IMR-90 (cell line): ENCODE measurements around the gene GPA33. TPM values are rescaled to one million over a fixed set of nuclear protein-coding genes. Genes with fewer than 3 reads are reported as not detected.

ENCODE experiments used
- ATAC-seq: fragments of 200-7000 bp; cut with Tn5 transposase; 2 replicates; pipeline ENCODE4 v1.9.1; 2020; ENCODE audit warnings: low read depth, mild to moderate bottlenecking, moderate library complexity
- BruUV-seq: library from RNA; stranded (reverse); fragments of 400-500 nt; replicated peaks from 2 replicates; lab custom pipeline; 2021; lab: Mats Ljungman, UMichigan
- CTCF ChIA-PET: fragments of 300-600 bp; formaldehyde crosslinking; extraction: SDS; loops from one replicate; lab custom pipeline; 2021; ENCODE audit warnings: antibody characterized with exemption; lab: Yijun Ruan, JAX
- POLR2A ChIA-PET: fragments of 300-600 bp; sonication (Branson Sonifier 250); formaldehyde crosslinking; loops from one replicate; lab custom pipeline; 2022; ENCODE audit warnings: antibody characterized with exemption; ENCODE audit not compliant: unreplicated experiment; lab: Charles Lee
- DNase-seq: peaks from one replicate; pipeline ENCODE4 v3.0.0; 2013
- H2AFZ ChIP-seq: replicated peaks from 2 replicates; pipeline ENCODE3; 2013; ENCODE audit warnings: low read length, mild to moderate bottlenecking; ENCODE audit not compliant: poor library complexity
- H2AK5ac ChIP-seq: 2 replicates; pipeline ENCODE4 v1.6.1; 2013; ENCODE audit warnings: low read depth, low read length, inconsistent platforms
- H2AK9ac ChIP-seq: replicated peaks from 2 replicates; pipeline ENCODE3; 2013; ENCODE audit warnings: mild to moderate bottlenecking, low read depth, low read length, moderate library complexity; ENCODE audit not compliant: poor library complexity
- H2BK120ac ChIP-seq: 2 replicates; pipeline ENCODE4 v1.6.1; 2013; ENCODE audit warnings: low read depth, low read length, inconsistent platforms
- H2BK15ac ChIP-seq: 3 replicates; pipeline ENCODE4 v1.6.1; 2013; ENCODE audit warnings: low read depth, low read length, inconsistent platforms
- H2BK20ac ChIP-seq: 2 replicates; pipeline ENCODE4 v1.6.1; 2013; ENCODE audit warnings: low read depth, mild to moderate bottlenecking, inconsistent platforms, low read length, moderate library complexity
- H2BK5ac ChIP-seq: 2 replicates; pipeline ENCODE4 v1.6.1; 2013; ENCODE audit warnings: mild to moderate bottlenecking, low read depth, low read length, inconsistent platforms; ENCODE audit not compliant: poor library complexity, severe bottlenecking
- H3K14ac ChIP-seq: replicated peaks from 2 replicates; pipeline ENCODE4 v1.6.1; 2013; ENCODE audit warnings: low read depth, low read length, inconsistent platforms
- H3K18ac ChIP-seq: 2 replicates; pipeline ENCODE4 v1.6.1; 2013; ENCODE audit warnings: low read depth, low read length, control low read depth
- H3K23ac ChIP-seq: 2 replicates; pipeline ENCODE4 v1.6.1; 2013; ENCODE audit warnings: low read depth, low read length, inconsistent platforms
- H3K27ac ChIP-seq: 2 replicates; pipeline ENCODE4 v1.5.1; 2013; ENCODE audit warnings: mild to moderate bottlenecking, control low read depth, low read length; ENCODE audit not compliant: insufficient read depth
- H3K27me3 ChIP-seq: 2 replicates; pipeline ENCODE4 v1.6.1; 2013; ENCODE audit warnings: low read length; ENCODE audit not compliant: control insufficient read depth, insufficient read depth
- H3K36me3 ChIP-seq: 2 replicates; pipeline ENCODE4 v1.6.1; 2013; ENCODE audit warnings: low read length, mixed read lengths; ENCODE audit not compliant: control insufficient read depth, insufficient read depth
- H3K4ac ChIP-seq: 2 replicates; pipeline ENCODE4 v1.6.1; 2013; ENCODE audit warnings: low read depth, low read length, inconsistent platforms
- H3K4me1 ChIP-seq: 2 replicates; pipeline ENCODE4 v1.6.1; 2013; ENCODE audit warnings: low read length, mixed read lengths; ENCODE audit not compliant: control insufficient read depth, insufficient read depth
- H3K4me2 ChIP-seq: 2 replicates; pipeline ENCODE4 v1.6.1; 2013; ENCODE audit warnings: low read depth, mild to moderate bottlenecking, control low read depth, low read length, moderate library complexity
- H3K4me3 ChIP-seq: 2 replicates; pipeline ENCODE4 v1.5.1; 2013; ENCODE audit warnings: low read depth, mild to moderate bottlenecking, control low read depth, low read length, moderate library complexity; ENCODE audit not compliant: insufficient read depth
- H3K56ac ChIP-seq: 2 replicates; pipeline ENCODE4 v1.6.1; 2013; ENCODE audit warnings: low read length, inconsistent platforms; ENCODE audit not compliant: insufficient read depth; ENCODE audit errors: extremely low read depth
- H3K79me1 ChIP-seq, 2 experiments: 2 replicates each; pipeline ENCODE4 v1.6.1; 2013; ENCODE audit warnings: low read length in 2 of 2, inconsistent platforms in 1 of 2, low read depth in 1 of 2
- H3K9ac ChIP-seq: 2 replicates; pipeline ENCODE4 v1.6.1; 2013; ENCODE audit warnings: low read depth, low read length, control low read depth
- H3K9me1 ChIP-seq: 2 replicates; pipeline ENCODE4 v1.6.1; 2013; ENCODE audit warnings: low read length, inconsistent platforms; ENCODE audit not compliant: insufficient read depth
- H3K9me3 ChIP-seq: 2 replicates; pipeline ENCODE4 v1.6.1; 2013; ENCODE audit warnings: low read length; ENCODE audit not compliant: control insufficient read depth, insufficient read depth
- H4K20me1 ChIP-seq: 2 replicates; pipeline ENCODE4 v1.6.1; 2013; ENCODE audit warnings: low read length, inconsistent platforms; ENCODE audit not compliant: insufficient read depth
- H4K5ac ChIP-seq: 2 replicates; pipeline ENCODE4 v1.6.1; 2013; ENCODE audit warnings: mild to moderate bottlenecking, low read depth, low read length, control low read depth
- H4K8ac ChIP-seq, 2 experiments: 2 replicates each; pipeline ENCODE4 v1.6.1; 2013; ENCODE audit warnings: low read depth in 2 of 2, low read length in 2 of 2, control low read depth in 1 of 2, inconsistent platforms in 1 of 2
- H4K91ac ChIP-seq: 2 replicates; pipeline ENCODE4 v1.6.1; 2013; ENCODE audit warnings: low read depth, low read length, inconsistent platforms; ENCODE audit not compliant: insufficient read depth
- BHLHE40 ChIP-seq: fragments of 150-350 bp; IDR thresholded peaks from 2 replicates; pipeline ENCODE4 v1.6.1; 2016; ENCODE audit warnings: mild to moderate bottlenecking, low read depth, low read length
- FOS ChIP-seq: fragments of 150-350 bp; IDR thresholded peaks from 2 replicates; pipeline ENCODE4 v1.6.1; 2016; ENCODE audit warnings: low read depth, low read length
- MAZ ChIP-seq: IDR thresholded peaks from 2 replicates; pipeline ENCODE4 v1.6.1; 2012; ENCODE audit warnings: low read depth, mild to moderate bottlenecking, low read length, improper control_type of control experiment, moderate library complexity, borderline replicate concordance
- MXI1 ChIP-seq: IDR thresholded peaks from 2 replicates; pipeline ENCODE4 v1.6.1; 2012; ENCODE audit warnings: low read depth, mild to moderate bottlenecking, low read length, moderate library complexity, borderline replicate concordance
- WGBS, 2 experiments: methylation state at CpG; one replicate each; pipeline versions ENCODE4 v1.1.5 to v1.1.7; 2013; ENCODE audit warnings: missing lambda C conversion rate in 2 of 2; ENCODE audit not compliant: insufficient read length in 1 of 2; ENCODE audit errors: extremely low coverage in 2 of 2; 5-methylcytosine and 5-hydroxymethylcytosine counted together
- dilution Hi-C: fragments of 300-500 bp; cut with HindIII; formaldehyde crosslinking; loops from one replicate; pipeline ENCODE4 v1.14.3; 2018; ENCODE audit warnings: low sequenced_read_pairs; ENCODE audit not compliant: unreplicated experiment
- in situ Hi-C: fragments of 300-500 bp; cut with MboI; formaldehyde crosslinking; loops from 3 replicates; pipeline ENCODE4 v1.14.3; 2019; ENCODE audit warnings: low sequenced_read_pairs, inconsistent platforms, mixed read lengths
- intact Hi-C: fragments of 100-400 bp; cut with micrococcal nuclease; formaldehyde crosslinking; loops from 2 replicates; pipeline ENCODE4 v1.10.0; 2022
- polyA plus RNA-seq, 3 experiments: library from polyadenylated mRNA; depleted of rRNA; stranded (reverse); fragments of >200 nt; gene quantifications; 2 replicates each; pipeline ENCODE4 v1.2.3, GENCODE V29; 2012; ENCODE audit warnings: low replicate concordance in 1 of 3
- total RNA-seq: library from RNA; depleted of rRNA; stranded (reverse); fragments of >200 nt; gene quantifications from 2 replicates; pipeline ENCODE4 v1.2.3, GENCODE V29; 2012
- TF ChIP-seq, protein P1 (sequence below): conservative IDR thresholded peaks from 2 replicates; pipeline ENCODE4 v1.5.1; 2012; ENCODE audit warnings: mild to moderate bottlenecking, low read depth, low read length, improper control_type of control experiment

GPA33 gene
- total and polyA plus RNA-seq, 2 of the 4 experiments (the other 2 are of a cell fraction), result not detected

DNA sequence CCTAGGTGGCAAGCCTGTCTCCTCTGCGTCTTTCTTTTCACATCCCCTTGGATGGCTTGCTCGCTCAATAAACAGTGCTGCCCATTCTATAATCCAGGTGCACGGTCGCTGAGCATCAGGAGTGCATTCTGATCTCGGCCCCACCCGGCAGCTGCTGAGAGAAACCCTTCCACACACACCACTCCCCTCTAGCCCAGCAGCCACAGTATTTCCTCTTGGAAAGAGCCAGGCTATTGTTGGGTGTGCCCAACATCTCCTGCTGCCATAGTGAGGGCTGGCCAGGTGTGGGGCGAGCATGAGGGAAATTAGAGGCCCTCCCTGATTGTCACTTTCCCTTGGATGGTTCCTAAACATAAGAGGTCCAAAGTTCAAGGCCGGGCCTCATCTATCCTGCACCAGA lies 24.7 kb downstream of the GPA33 start:
- Histone ChIP-seq H3K79me1 (no peaks in the 10 kb centered on the region), H3K27me3 (peaks cover 15% of the 10 kb centered on the region), H3K27ac (no peak overlapping the region), H4K8ac (no peak overlapping the region), H3K4me1 (no peaks in the 10 kb centered on the region), H3K9me3 (no peaks in the 10 kb centered on the region), H3K23ac (no peak overlapping the region), H3K56ac (no peak overlapping the region), H3K4me2 (no peak overlapping the region), H2BK5ac (no peak overlapping the region), H4K5ac (no peak overlapping the region), H4K91ac (no peak overlapping the region), H2BK20ac (no peak overlapping the region), H3K18ac (no peak overlapping the region), H3K4ac (no peak overlapping the region), H3K36me3 (no peaks in the 10 kb centered on the region), H3K9ac (no peak overlapping the region), H3K14ac (no peak overlapping the region), H2AK9ac (no peak overlapping the region), H2AK5ac (no peak overlapping the region), H3K4me3 (no peak overlapping the region), H4K20me1 (no peaks in the 10 kb centered on the region), H2AFZ (no peak overlapping the region), H3K9me1 (no peaks in the 10 kb centered on the region), H2BK120ac (no peak overlapping the region), H2BK15ac (no peak overlapping the region)
- 30% methylated on average over 2 of the region's 8 CpGs; no CpG with 5 or more reads in 1 of the 2 experiments for WGBS, 2 experiments
- dilution Hi-C loops, result no loop called here
- CTCF ChIA-PET, result interaction anchor here (1.1 kb wide), 1 partner anchor 155 kb away, joined by 3 read pairs; the partner anchor contains the start of gene POU2F1
- in situ Hi-C loops, result loop anchor here (5.0 to 10.0 kb wide), 2 partner anchors 382 to 469 kb away; no protein-coding TSS in a partner anchor
- TF ChIP-seq FOS (no peak), BHLHE40 (no peak), MXI1 (no peak), MAZ (no peak)
- TF ChIP-seq, protein P1, sequence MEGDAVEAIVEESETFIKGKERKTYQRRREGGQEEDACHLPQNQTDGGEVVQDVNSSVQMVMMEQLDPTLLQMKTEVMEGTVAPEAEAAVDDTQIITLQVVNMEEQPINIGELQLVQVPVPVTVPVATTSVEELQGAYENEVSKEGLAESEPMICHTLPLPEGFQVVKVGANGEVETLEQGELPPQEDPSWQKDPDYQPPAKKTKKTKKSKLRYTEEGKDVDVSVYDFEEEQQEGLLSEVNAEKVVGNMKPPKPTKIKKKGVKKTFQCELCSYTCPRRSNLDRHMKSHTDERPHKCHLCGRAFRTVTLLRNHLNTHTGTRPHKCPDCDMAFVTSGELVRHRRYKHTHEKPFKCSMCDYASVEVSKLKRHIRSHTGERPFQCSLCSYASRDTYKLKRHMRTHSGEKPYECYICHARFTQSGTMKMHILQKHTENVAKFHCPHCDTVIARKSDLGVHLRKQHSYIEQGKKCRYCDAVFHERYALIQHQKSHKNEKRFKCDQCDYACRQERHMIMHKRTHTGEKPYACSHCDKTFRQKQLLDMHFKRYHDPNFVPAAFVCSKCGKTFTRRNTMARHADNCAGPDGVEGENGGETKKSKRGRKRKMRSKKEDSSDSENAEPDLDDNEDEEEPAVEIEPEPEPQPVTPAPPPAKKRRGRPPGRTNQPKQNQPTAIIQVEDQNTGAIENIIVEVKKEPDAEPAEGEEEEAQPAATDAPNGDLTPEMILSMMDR, result no peak
- ATAC-seq, result no peak
- BruUV-seq, result no TSS peak
- POLR2A ChIA-PET, result no interaction called here
- intact Hi-C loops, result loop anchor here (5.0 kb wide), 2 partner anchors 157 to 622 kb away; partner anchors contain the start of gene POU2F1
- DNase-seq, result no peak
